SK-N-SH (cell line): ENCODE measurements around the gene HAAO. TPM values are rescaled to one million over a fixed set of nuclear protein-coding genes. Genes with fewer than 3 reads are reported as not detected.

Experiments
- polyA plus RNA-seq, 3 experiments: library from polyadenylated mRNA; depleted of rRNA; stranded (reverse); fragments of >200 nt; gene quantifications; 2 replicates each; pipeline ENCODE4 v1.2.3, GENCODE V29; 2012

HAAO gene
- polyA plus RNA-seq, 1 of the 3 experiments (the other 2 are of a cell fraction) = not detected

Other genes starting within 250 kb of the HAAO start
- gene MTA3, start 224.0 kb downstream of the HAAO start, polyA plus RNA-seq (2012; rRNA removed) = 30.8 and 32.3 TPM in 2 replicates
- not detected in 2 replicates for gene OXER1, start 28.4 kb downstream of the HAAO start, polyA plus RNA-seq (2012; rRNA removed)